ENCODE results near the gene UGT2A1. TPM values are rescaled to one million over a fixed set of nuclear protein-coding genes. Genes with fewer than 3 reads are reported as not detected.

Gene UGT2A1
- total RNA-seq, 1 donor from 2014 or later: not detected

DNA sequence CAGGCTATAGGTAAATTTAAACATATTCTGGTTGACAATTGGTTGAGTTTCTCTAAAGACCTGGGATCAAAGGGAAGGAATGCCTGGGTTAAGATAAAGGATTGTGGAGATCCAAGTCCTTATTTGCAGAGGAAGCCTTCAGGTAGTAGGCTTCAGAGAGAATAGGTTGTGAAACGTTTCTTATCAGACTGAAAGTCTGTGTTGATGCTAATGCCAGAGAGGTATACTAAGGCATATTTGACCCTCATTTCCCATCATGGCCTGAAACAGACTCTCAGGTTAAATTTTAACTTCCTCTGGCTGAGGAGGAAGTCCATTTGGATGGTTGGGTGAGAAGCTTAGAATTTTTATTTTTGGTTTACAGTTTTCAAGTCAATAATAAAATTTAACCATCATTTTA lies 61.7 kb downstream of the UGT2A1 start:
- DNase-seq (ENCODE audit: extremely low read depth, low read depth, low spot score): no peak

GRCh38 chr4:69589884-69590283 lies 63.2 kb downstream of the UGT2A1 start:
- no peak for DNase-seq (ENCODE audit: extremely low read depth, low read depth, low spot score)

DNA sequence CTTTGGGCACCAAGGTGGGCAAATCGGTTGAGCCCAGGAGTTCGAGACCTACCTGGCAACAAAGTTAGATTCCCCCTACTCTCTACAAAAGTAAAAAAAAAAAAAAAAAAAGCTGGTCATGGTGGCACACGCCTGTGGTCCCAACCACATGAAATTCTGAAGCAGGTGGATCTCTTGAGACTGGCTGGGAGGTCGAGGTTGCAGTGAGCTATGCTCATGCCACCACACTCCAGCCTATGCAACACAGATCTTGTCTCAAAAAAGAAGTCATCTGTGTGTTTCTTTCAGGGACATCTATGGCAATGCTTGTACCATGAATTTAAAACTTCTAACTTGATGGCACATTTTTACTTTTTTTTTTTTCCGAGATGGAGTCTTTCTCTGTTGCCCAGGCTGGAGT lies 68.9 kb downstream of the UGT2A1 start:
- no peak for DNase-seq (ENCODE audit: extremely low read depth, low read depth, low spot score)

DNA sequence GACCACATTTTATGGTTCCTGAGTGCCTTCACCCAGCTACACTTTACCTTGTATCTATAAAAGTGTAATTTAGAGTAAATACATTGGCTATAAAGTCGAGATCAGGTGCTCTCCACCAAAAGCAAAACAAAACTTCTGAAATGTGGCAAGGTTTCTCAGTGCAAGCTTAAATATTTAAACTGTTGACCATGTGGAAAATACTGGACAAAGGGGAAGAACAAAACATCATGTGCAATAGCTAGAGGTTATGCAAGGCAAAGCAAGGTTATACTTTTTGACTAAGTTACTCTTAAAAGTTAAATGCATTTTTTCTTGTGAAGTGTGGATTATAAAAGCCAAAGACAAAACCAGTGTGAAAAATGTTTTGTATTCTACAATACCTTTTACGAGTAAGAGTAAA lies 69.5 kb downstream of the UGT2A1 start:
- DNase-seq (ENCODE audit: extremely low read depth, low read depth, low spot score): no peak

GRCh38 chr4:69577245-69577644 lies 75.8 kb downstream of the UGT2A1 start:
- no peak for DNase-seq (ENCODE audit: extremely low read depth, low read depth, low spot score)

DNA sequence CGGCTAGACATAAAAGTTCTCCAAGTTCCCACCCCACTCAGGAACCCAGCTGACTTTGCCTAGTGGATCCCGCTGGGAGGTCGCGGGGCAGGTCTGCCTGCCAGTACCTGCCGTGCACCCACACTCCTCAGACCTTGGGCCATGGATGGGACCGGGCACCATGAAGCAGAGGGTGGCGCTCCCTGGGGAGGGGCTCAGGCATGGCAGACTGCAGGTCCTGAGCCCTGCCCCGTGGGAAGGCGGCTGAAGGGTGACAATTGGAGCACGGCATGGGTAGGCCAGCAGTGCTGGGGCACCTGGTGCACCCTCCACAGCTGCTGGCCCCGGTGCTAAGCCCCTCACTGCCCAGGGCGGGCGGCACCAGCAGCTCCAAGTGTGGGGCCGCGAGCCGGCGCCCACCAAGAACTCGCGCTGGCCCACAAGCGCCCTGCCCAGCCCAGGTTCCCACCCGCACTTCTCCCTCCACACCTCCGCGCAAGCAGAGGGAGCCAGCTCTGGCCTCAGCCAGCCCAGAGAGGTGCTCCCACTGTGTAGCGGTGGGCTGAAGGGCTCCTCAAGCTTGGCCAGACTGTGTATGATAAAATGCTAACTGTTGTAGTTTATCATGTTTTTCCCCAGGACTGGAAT lies 76.7 kb downstream of the UGT2A1 start:
- DNase-seq (ENCODE audit: extremely low read depth, low read depth, low spot score): no peak

GRCh38 chr4:69568787-69569186 lies 84.3 kb downstream of the UGT2A1 start:
- DNase-seq (ENCODE audit: extremely low read depth, low read depth, low spot score): no peak

DNA sequence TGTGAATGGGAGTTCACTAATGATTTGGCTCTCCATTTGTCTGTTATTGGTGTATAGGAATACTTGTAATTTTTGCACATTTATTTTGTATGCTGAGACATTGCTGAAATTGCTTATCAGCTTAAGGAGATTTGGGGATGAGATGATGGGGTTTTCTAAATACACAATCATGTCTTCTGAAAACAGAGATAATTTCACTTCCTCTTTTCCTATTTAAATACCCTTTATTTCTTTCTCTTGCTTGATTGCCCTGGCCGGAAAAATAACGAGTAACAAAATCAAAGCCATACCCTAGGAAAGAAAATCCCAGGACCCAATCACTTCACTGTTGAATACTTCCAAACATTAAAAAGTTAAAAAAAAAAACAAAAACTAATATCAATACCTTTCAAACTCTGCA lies 89.6 kb downstream of the UGT2A1 start:
- no peak for DNase-seq (ENCODE audit: extremely low read depth, low read depth, low spot score)

DNA sequence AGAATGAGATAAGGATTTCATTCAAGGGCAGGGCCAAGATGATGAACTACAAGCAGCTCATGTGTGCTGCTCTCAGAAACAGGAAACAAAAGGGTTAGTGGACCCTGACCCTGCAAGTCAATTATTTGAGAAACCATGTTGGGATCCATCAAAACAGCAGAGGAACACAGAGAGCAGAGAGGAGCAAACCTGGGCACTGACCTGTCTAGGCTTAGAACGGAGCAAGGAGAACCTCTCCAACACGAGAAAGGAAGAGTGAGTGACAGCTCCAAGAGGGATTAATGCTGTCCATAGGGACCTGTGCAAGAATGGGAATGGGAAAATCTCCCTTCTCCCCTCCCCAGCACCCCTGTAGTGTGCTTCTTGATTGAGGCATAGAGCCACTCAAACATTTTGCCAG lies 103.4 kb downstream of the UGT2A1 start:
- no peak for DNase-seq (ENCODE audit: extremely low read depth, low read depth, low spot score)

GRCh38 chr4:69546134-69546765 lies 106.8 kb downstream of the UGT2A1 start:
- no peak for DNase-seq (ENCODE audit: extremely low read depth, low read depth, low spot score)

Other genes with a start within 250 kb of the UGT2A1 start
- not detected in 2 replicates for gene UGT2B4, start 157.3 kb downstream of the UGT2A1 start, total RNA-seq
- not detected in 2 replicates for gene UGT2A2, start 13.6 kb downstream of the UGT2A1 start, total RNA-seq
- gene SULT1B1, start 107.4 kb upstream of the UGT2A1 start, total RNA-seq: 0.24 and 1.1 TPM in 2 replicates
- gene SULT1E1, start 206.9 kb upstream of the UGT2A1 start, total RNA-seq: not detected in 2 replicates